Endodermal cell (in vitro differentiated cells): ENCODE measurements around the gene ALOXE3. TPM values are rescaled to one million over a fixed set of nuclear protein-coding genes. Genes with fewer than 3 reads are reported as not detected.

ENCODE experiments used
- DNase-seq: peaks from one replicate; pipeline ENCODE4 v3.0.0-alpha.2; 2017
- H3K27ac ChIP-seq: 2 replicates; pipeline ENCODE4 v1.5.1; 2013; ENCODE audit warnings: mild to moderate bottlenecking, low read depth, low read length, moderate library complexity
- H3K27me3 ChIP-seq: 2 replicates; pipeline ENCODE4 v1.6.1; 2013; ENCODE audit warnings: mild to moderate bottlenecking, low read length, moderate library complexity; ENCODE audit not compliant: insufficient read depth, control insufficient read depth, poor library complexity, severe bottlenecking
- H3K36me3 ChIP-seq: 2 replicates; pipeline ENCODE4 v1.7.0; 2013; ENCODE audit warnings: mild to moderate bottlenecking, low read length, moderate library complexity; ENCODE audit not compliant: control insufficient read depth, insufficient read depth
- H3K4me1 ChIP-seq: one replicate; pipeline ENCODE4 v1.7.0; 2013; ENCODE audit warnings: low read length; ENCODE audit not compliant: control insufficient read depth, insufficient read depth
- H3K4me3 ChIP-seq: 2 replicates; pipeline ENCODE4 v1.5.1; 2013; ENCODE audit warnings: mild to moderate bottlenecking, low read length, moderate library complexity
- H3K9ac ChIP-seq: 2 replicates; pipeline ENCODE4 v1.6.1; 2013; ENCODE audit warnings: mild to moderate bottlenecking, low read length, moderate library complexity; ENCODE audit not compliant: poor library complexity, severe bottlenecking; ENCODE audit errors: extremely low read depth
- H3K9me3 ChIP-seq: 2 replicates; pipeline ENCODE4 v1.6.1; 2013; ENCODE audit warnings: mild to moderate bottlenecking, low read length, moderate library complexity; ENCODE audit not compliant: control insufficient read depth
- H3K27ac Mint-ChIP-seq: 2 replicates; pipeline ENCODE4 v1.8.0; 2020; ENCODE audit warnings: mixed read lengths
- H3K27me3 Mint-ChIP-seq: 2 replicates; pipeline ENCODE4 v1.8.0; 2021; ENCODE audit warnings: mild to moderate bottlenecking, mixed read lengths; ENCODE audit not compliant: insufficient read depth
- H3K36me3 Mint-ChIP-seq: 2 replicates; pipeline ENCODE4 v1.8.0; 2020; ENCODE audit warnings: low read depth, mixed read lengths
- H3K4me1 Mint-ChIP-seq: 2 replicates; pipeline ENCODE4 v1.8.0; 2020; ENCODE audit warnings: mixed read lengths
- H3K4me3 Mint-ChIP-seq: 2 replicates; pipeline ENCODE4 v1.8.0; 2020; ENCODE audit warnings: mild to moderate bottlenecking, moderate library complexity, mixed read lengths
- H3K9me3 Mint-ChIP-seq: 2 replicates; pipeline ENCODE4 v1.8.0; 2020; ENCODE audit warnings: mild to moderate bottlenecking, mixed read lengths
- CTCF ChIP-seq: fragments of 200-600 bp; sonication (generic); conservative IDR thresholded peaks from 2 replicates; pipeline ENCODE4 v1.5.0; 2021; ENCODE audit warnings: antibody characterized with exemption, mild to moderate bottlenecking
- WGBS, 2 experiments: methylation state at CpG; one replicate each; pipeline versions ENCODE4 v1.1.5 to v1.1.7; 2013; ENCODE audit warnings: missing lambda C conversion rate in 2 of 2, mixed read lengths in 1 of 2; ENCODE audit not compliant: insufficient coverage in 1 of 2, insufficient read length in 1 of 2; 5-methylcytosine and 5-hydroxymethylcytosine counted together
- total RNA-seq, 2 donors: library from RNA; stranded (reverse); fragmentation: NEBNext Ultra II Directional in 1 of 2; extraction: Animal tissue kit (Norgen Biotek cat#: 25700) in 1 of 2; gene quantifications; 2 replicates in 1 of 2; 3 replicates in 1 of 2; pipeline ENCODE4 v1.2.1, GENCODE V29; 2021

Gene ALOXE3
- total RNA-seq, 2 donors from 2014 or later: 0.13 to 0.49 TPM

GRCh38 chr17:8142158-8142886, 24.0 kb upstream of the ALOXE3 start:
- Histone ChIP-seq H3K27ac (no peak overlapping the region), H3K9ac (no peak overlapping the region), H3K9me3 (no peaks in the 10 kb centered on the region), H3K4me3 (no peak overlapping the region), H3K36me3 (peaks cover 51% of the 10 kb centered on the region), H3K4me1 (no peaks in the 10 kb centered on the region), H3K27me3 (peaks cover 2% of the 10 kb centered on the region)
- no peak overlapping the region for H3K4me3 Mint-ChIP-seq
- TF ChIP-seq CTCF: no peak
- no peak overlapping the region for H3K27ac Mint-ChIP-seq
- H3K9me3 Mint-ChIP-seq: no peaks in the 10 kb centered on the region
- 94 to 98% methylated on average over 8 to 23 of the region's 23 CpGs for WGBS, 2 experiments
- no peaks in the 10 kb centered on the region for H3K27me3 Mint-ChIP-seq
- no peaks in the 10 kb centered on the region for H3K4me1 Mint-ChIP-seq
- peak; percentile 49 for DNase-seq
- peaks cover 54% of the 10 kb centered on the region for H3K36me3 Mint-ChIP-seq

DNA sequence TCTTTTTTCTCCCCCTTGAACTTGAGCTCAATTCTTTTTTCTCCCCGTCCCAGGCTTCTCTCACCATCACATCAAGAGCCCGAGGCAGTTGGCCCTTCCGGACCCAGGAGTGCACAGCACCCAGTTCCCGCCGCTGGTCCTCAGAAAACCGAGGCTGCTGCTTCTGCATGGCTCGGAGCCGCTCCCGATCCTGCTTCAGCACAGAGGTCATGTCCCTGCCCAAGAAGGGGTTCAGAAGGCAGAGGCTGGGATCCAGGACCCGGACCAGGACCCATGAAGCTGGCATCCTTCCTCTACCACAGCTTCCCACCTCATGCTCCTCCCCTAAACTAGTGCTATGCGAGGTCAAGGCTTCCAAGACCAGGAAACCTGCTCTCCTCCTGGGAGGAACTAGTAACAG, 23.4 kb upstream of the ALOXE3 start:
- 94 to 95% methylated on average over 9 to 11 of the region's 11 CpGs for WGBS, 2 experiments
- no peak overlapping the region for H3K27ac Mint-ChIP-seq
- Histone ChIP-seq H3K27ac (no peak overlapping the region), H3K4me1 (no peaks in the 10 kb centered on the region), H3K36me3 (peaks cover 45% of the 10 kb centered on the region), H3K27me3 (peaks cover 8% of the 10 kb centered on the region), H3K9ac (no peak overlapping the region), H3K4me3 (no peak overlapping the region), H3K9me3 (no peaks in the 10 kb centered on the region)
- no peak for TF ChIP-seq CTCF
- no peaks in the 10 kb centered on the region for H3K27me3 Mint-ChIP-seq
- no peak overlapping the region for H3K4me3 Mint-ChIP-seq
- no peaks in the 10 kb centered on the region for H3K9me3 Mint-ChIP-seq
- no peaks in the 10 kb centered on the region for H3K4me1 Mint-ChIP-seq
- DNase-seq: peak; percentile 42
- H3K36me3 Mint-ChIP-seq: peaks cover 50% of the 10 kb centered on the region

DNA sequence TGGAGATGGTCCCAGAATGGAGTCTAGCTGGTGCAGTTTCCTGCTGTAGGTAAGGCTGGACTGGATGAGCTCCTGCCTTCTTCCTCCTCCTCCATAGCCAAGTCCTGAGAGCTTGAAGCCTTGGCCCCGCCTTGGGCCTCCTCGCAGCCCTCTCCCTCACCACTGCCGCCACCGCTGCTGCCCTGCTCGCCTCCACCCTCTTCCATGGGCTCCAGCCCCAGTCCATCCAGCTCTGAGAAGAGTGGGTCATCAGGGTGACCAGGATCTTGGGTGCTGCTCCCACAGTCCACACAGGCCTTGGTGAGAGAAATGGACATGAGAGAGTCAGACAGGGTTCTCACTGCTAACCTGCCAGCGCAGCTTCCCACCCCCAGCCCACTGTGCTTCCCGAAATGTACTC, 22.7 kb upstream of the ALOXE3 start:
- no peaks in the 10 kb centered on the region for H3K9me3 ChIP-seq
- Mint-ChIP-seq H3K36me3 (peaks cover 43% of the 10 kb centered on the region), H3K27ac (no peak overlapping the region), H3K27me3 (no peaks in the 10 kb centered on the region), H3K9me3 (no peaks in the 10 kb centered on the region), H3K4me1 (no peaks in the 10 kb centered on the region), H3K4me3 (no peak overlapping the region)
- no peak for TF ChIP-seq CTCF
- no peak overlapping the region for H3K9ac ChIP-seq
- peaks cover 14% of the 10 kb centered on the region for H3K27me3 ChIP-seq
- WGBS, 2 experiments: 93 to 100% methylated on average over 1 to 7 of the region's 7 CpGs
- H3K36me3 ChIP-seq: peaks cover 38% of the 10 kb centered on the region
- no peak overlapping the region for H3K27ac ChIP-seq
- H3K4me3 ChIP-seq: no peak overlapping the region
- DNase-seq: no peak
- no peaks in the 10 kb centered on the region for H3K4me1 ChIP-seq
